GM23338 (cell line): ENCODE measurements around the gene CNP. TPM values are rescaled to one million over a fixed set of nuclear protein-coding genes. Genes with fewer than 3 reads are reported as not detected.

Source experiments
- ATAC-seq: fragments of 200-7000 bp; cut with Tn5 transposase; 3 replicates; pipeline ENCODE4 v1.9.1; 2020
- DNase-seq: peaks from one replicate; pipeline ENCODE4 v3.0.0-alpha.2; 2015; ENCODE audit warnings: low spot score
- H2AFZ ChIP-seq: fragments of 200-600 bp; sonication (generic); 2 replicates; pipeline ENCODE4 v1.8.0; 2016; ENCODE audit warnings: antibody characterized with exemption, mild to moderate bottlenecking, moderate library complexity
- H3F3A ChIP-seq: fragments of 200-600 bp; sonication (generic); replicated peaks from 2 replicates; pipeline ENCODE4 v1.8.0; 2017; ENCODE audit warnings: antibody characterized with exemption, mixed run types, low read depth
- H3K27ac ChIP-seq: fragments of 200-600 bp; sonication (generic); 2 replicates; pipeline ENCODE4 v1.6.1; 2016; ENCODE audit warnings: low read depth
- H3K27me3 ChIP-seq: fragments of 200-600 bp; sonication (generic); 2 replicates; pipeline ENCODE4 v1.8.0; 2016; ENCODE audit warnings: mild to moderate bottlenecking, mixed run types, moderate library complexity; ENCODE audit not compliant: insufficient read depth
- H3K36me3 ChIP-seq: fragments of 200-600 bp; sonication (generic); 2 replicates; pipeline ENCODE4 v1.8.0; 2016; ENCODE audit warnings: mild to moderate bottlenecking; ENCODE audit not compliant: insufficient read depth
- H3K4me1 ChIP-seq: fragments of 200-600 bp; sonication (generic); 2 replicates; pipeline ENCODE4 v1.8.0; 2016; ENCODE audit warnings: mild to moderate bottlenecking, moderate library complexity; ENCODE audit not compliant: insufficient read depth
- H3K4me2 ChIP-seq: fragments of 200-600 bp; sonication (generic); 2 replicates; pipeline ENCODE4 v1.7.1; 2017; ENCODE audit warnings: mixed run types
- H3K4me3 ChIP-seq: fragments of 200-600 bp; sonication (generic); 2 replicates; pipeline ENCODE4 v1.6.1; 2016; ENCODE audit warnings: mixed run types
- H3K79me2 ChIP-seq: fragments of 200-600 bp; sonication (generic); replicated peaks from 2 replicates; pipeline ENCODE4 v1.8.0; 2017; ENCODE audit warnings: mild to moderate bottlenecking; ENCODE audit not compliant: insufficient read depth
- H3K9me2 ChIP-seq: fragments of 200-600 bp; sonication (generic); 2 replicates; pipeline ENCODE4 v1.8.0; 2017; ENCODE audit not compliant: insufficient read depth
- H4K20me1 ChIP-seq: fragments of 200-600 bp; sonication (generic); replicated peaks from 2 replicates; pipeline ENCODE4 v1.8.0; 2017; ENCODE audit warnings: mild to moderate bottlenecking; ENCODE audit not compliant: insufficient read depth
- H3K27ac Mint-ChIP-seq: 2 replicates; pipeline ENCODE4 v1.8.0; 2020; ENCODE audit warnings: inconsistent platforms, mild to moderate bottlenecking, moderate library complexity, mixed read lengths
- H3K27me3 Mint-ChIP-seq: 3 replicates; pipeline ENCODE4 v1.8.0; 2022; ENCODE audit warnings: low read depth, mild to moderate bottlenecking, moderate library complexity, mixed read lengths, inconsistent platforms; ENCODE audit not compliant: insufficient read depth, poor library complexity
- H3K36me3 Mint-ChIP-seq: 3 replicates; pipeline ENCODE4 v1.8.0; 2021; ENCODE audit warnings: low read depth, mild to moderate bottlenecking, inconsistent platforms, moderate library complexity, mixed read lengths
- H3K4me1 Mint-ChIP-seq: 3 replicates; pipeline ENCODE4 v1.8.0; 2020; ENCODE audit warnings: mild to moderate bottlenecking, inconsistent platforms, mixed read lengths
- H3K4me3 Mint-ChIP-seq: 3 replicates; pipeline ENCODE4 v1.8.0; 2021; ENCODE audit warnings: moderate library complexity, mild to moderate bottlenecking, inconsistent platforms, mixed read lengths
- H3K9me3 Mint-ChIP-seq: 3 replicates; pipeline ENCODE4 v1.8.0; 2020; ENCODE audit warnings: moderate library complexity, mild to moderate bottlenecking, inconsistent platforms, mixed read lengths
- CTCF ChIP-seq, 2 experiments: fragments of 200-600 bp in 1 of 2; sonication (generic) in 1 of 2; conservative IDR thresholded peaks; 2 replicates each; pipeline versions ENCODE4 v1.5.1 to v1.6.1; 2016 to 2017; ENCODE audit warnings: antibody characterized with exemption in 2 of 2, low read depth in 2 of 2, mild to moderate bottlenecking in 2 of 2, moderate library complexity in 1 of 2
- EZH2 ChIP-seq: fragments of 200-600 bp; sonication (generic); IDR thresholded peaks from one replicate; pipeline ENCODE4 v1.8.0; 2017; ENCODE audit warnings: antibody characterized with exemption, mild to moderate bottlenecking, low read depth; ENCODE audit not compliant: unreplicated experiment
- EZH2phosphoT487 ChIP-seq: fragments of 200-600 bp; sonication (generic); IDR thresholded peaks from one replicate; pipeline ENCODE4 v1.8.1; 2018; ENCODE audit warnings: antibody characterized with exemption; ENCODE audit not compliant: unreplicated experiment
- JUNB ChIP-seq: IDR thresholded peaks from one replicate; pipeline ENCODE4 v1.6.1; 2016; ENCODE audit warnings: antibody characterized with exemption; ENCODE audit not compliant: unreplicated experiment
- NANOG ChIP-seq: IDR thresholded peaks from 2 replicates; pipeline ENCODE4 v1.6.1; 2016; ENCODE audit warnings: antibody characterized with exemption, borderline replicate concordance
- STAT1 ChIP-seq: IDR thresholded peaks from one replicate; pipeline ENCODE4 v1.6.1; 2016; ENCODE audit warnings: antibody characterized with exemption; ENCODE audit not compliant: unreplicated experiment
- ZNF114 ChIP-seq: fragments of 250-450 bp; sonication (Bioruptor Pico); IDR thresholded peaks from 2 replicates; pipeline ENCODE4 v1.5.0; 2020; ENCODE audit warnings: mild to moderate bottlenecking, moderate library complexity
- ZNF331 ChIP-seq: fragments of 250-450 bp; sonication (Bioruptor Pico); IDR thresholded peaks from 2 replicates; pipeline ENCODE4 v1.5.0; 2020; ENCODE audit warnings: low read depth, mild to moderate bottlenecking, moderate library complexity
- ZNF462 ChIP-seq: fragments of 250-450 bp; sonication (Bioruptor Pico); IDR thresholded peaks from 2 replicates; pipeline ENCODE4 v1.5.0; 2020; ENCODE audit warnings: mild to moderate bottlenecking, moderate library complexity
- polyA plus RNA-seq: library from polyadenylated mRNA; unstranded; fragments of >200 nt; fragmentation: Nextera tagmentation; extraction: Ambion mirVana; gene quantifications from 2 replicates; pipeline ENCODE4 v1.2.1, GENCODE V29; 2016
- total RNA-seq: library from RNA; depleted of rRNA; stranded (reverse); fragments of >200 nt; shearing (Covaris generic); gene quantifications from 2 replicates; pipeline ENCODE4 v1.2.3, GENCODE V29; 2014
- TF ChIP-seq, protein P1 (sequence below): IDR thresholded peaks from one replicate; pipeline ENCODE4 v1.6.1; 2018; ENCODE audit warnings: antibody characterized with exemption; ENCODE audit not compliant: unreplicated experiment
- TF ChIP-seq, protein P2 (sequence below): IDR thresholded peaks from 2 replicates; pipeline ENCODE4 v1.6.1; 2016; ENCODE audit warnings: antibody characterized with exemption

The CNP gene
- total and polyA plus RNA-seq, 2 experiments from 2014 or later, result 30.8 to 47.8 TPM

- no peak for TF ChIP-seq ZNF331 (CRISPR knock-in tag)
- TF ChIP-seq, protein P1, sequence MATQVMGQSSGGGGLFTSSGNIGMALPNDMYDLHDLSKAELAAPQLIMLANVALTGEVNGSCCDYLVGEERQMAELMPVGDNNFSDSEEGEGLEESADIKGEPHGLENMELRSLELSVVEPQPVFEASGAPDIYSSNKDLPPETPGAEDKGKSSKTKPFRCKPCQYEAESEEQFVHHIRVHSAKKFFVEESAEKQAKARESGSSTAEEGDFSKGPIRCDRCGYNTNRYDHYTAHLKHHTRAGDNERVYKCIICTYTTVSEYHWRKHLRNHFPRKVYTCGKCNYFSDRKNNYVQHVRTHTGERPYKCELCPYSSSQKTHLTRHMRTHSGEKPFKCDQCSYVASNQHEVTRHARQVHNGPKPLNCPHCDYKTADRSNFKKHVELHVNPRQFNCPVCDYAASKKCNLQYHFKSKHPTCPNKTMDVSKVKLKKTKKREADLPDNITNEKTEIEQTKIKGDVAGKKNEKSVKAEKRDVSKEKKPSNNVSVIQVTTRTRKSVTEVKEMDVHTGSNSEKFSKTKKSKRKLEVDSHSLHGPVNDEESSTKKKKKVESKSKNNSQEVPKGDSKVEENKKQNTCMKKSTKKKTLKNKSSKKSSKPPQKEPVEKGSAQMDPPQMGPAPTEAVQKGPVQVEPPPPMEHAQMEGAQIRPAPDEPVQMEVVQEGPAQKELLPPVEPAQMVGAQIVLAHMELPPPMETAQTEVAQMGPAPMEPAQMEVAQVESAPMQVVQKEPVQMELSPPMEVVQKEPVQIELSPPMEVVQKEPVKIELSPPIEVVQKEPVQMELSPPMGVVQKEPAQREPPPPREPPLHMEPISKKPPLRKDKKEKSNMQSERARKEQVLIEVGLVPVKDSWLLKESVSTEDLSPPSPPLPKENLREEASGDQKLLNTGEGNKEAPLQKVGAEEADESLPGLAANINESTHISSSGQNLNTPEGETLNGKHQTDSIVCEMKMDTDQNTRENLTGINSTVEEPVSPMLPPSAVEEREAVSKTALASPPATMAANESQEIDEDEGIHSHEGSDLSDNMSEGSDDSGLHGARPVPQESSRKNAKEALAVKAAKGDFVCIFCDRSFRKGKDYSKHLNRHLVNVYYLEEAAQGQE, result no peak
- no peak for TF ChIP-seq JUNB
- TF ChIP-seq EZH2phosphoT487, result no peak
- TF ChIP-seq, protein P2, sequence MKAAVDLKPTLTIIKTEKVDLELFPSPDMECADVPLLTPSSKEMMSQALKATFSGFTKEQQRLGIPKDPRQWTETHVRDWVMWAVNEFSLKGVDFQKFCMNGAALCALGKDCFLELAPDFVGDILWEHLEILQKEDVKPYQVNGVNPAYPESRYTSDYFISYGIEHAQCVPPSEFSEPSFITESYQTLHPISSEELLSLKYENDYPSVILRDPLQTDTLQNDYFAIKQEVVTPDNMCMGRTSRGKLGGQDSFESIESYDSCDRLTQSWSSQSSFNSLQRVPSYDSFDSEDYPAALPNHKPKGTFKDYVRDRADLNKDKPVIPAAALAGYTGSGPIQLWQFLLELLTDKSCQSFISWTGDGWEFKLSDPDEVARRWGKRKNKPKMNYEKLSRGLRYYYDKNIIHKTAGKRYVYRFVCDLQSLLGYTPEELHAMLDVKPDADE, result no peak
- no peak for TF ChIP-seq ZNF114 (CRISPR knock-in tag)
- no peak for TF ChIP-seq EZH2
- no peak for TF ChIP-seq NANOG
- no peak for TF ChIP-seq CTCF (conservative IDR thresholded peaks at IDR 0.05; ENCODE audit: low read depth in 2 of 2)
These were observed 736 bp downstream of the CNP start (continued) for GRCh38 chr17:41967141-41967920.

DNA sequence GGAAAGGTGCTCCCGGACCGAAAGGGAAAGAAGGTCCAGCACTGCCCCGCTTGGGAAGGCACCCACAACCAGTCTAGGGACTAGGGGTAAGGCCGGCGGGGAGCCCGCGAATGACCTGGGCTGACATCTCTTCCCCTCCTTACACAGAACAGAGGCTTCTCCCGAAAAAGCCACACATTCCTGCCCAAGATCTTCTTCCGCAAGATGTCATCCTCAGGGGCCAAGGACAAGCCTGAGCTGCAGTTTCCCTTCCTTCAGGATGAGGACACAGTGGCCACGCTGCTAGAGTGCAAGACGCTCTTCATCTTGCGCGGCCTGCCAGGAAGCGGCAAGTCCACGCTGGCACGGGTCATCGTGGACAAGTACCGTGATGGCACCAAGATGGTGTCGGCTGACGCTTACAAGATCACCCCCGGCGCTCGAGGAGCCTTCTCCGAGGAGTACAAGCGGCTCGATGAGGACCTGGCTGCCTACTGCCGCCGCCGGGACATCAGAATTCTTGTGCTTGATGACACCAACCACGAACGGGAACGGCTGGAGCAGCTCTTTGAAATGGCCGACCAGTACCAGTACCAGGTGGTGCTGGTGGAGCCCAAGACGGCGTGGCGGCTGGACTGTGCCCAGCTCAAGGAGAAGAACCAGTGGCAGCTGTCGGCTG is 1.5 kb downstream of the CNP start:
- H3K27me3 ChIP-seq, result 0 out of 2 replicates have a peak, but pooled peaks cover 3% of the 10 kb centered on the region
- no peak for ATAC-seq
- Mint-ChIP-seq H3K27me3 (peaks cover 6% of the 10 kb centered on the region), H3K36me3 (peaks cover 33% of the 10 kb centered on the region), H3K9me3 (no peaks in the 10 kb centered on the region), H3K4me1 (peaks cover 16% of the 10 kb centered on the region), H3K4me3 (peak overlapping the region; percentile 83), H3K27ac (no peak overlapping the region; the same call in 1 of the 2 replicates)
- no peak overlapping the region for H2AFZ ChIP-seq
- peaks cover 15% of the 10 kb centered on the region for H3K4me1 ChIP-seq
- peak overlapping the region; percentile 99 for H3K4me2 ChIP-seq
- H3K27ac ChIP-seq, result no peak overlapping the region
- peak overlapping the region; percentile 93; the same call in 1 of the 2 replicates for H3K4me3 ChIP-seq
- H3K36me3 ChIP-seq, result 0 out of 2 replicates have a peak, but pooled peaks cover 4% of the 10 kb centered on the region
- no peak for DNase-seq
- peaks cover 7% of the 10 kb centered on the region for H4K20me1 ChIP-seq
- H3F3A ChIP-seq, result peaks cover 15% of the 10 kb centered on the region
- H3K79me2 ChIP-seq, result no peaks in the 10 kb centered on the region
- no peaks in the 10 kb centered on the region for H3K9me2 ChIP-seq
- no peak for TF ChIP-seq STAT1
- TF ChIP-seq EZH2phosphoT487, result no peak
- TF ChIP-seq ZNF114 (CRISPR knock-in tag), result no peak
- no peak for TF ChIP-seq ZNF462 (CRISPR knock-in tag)
